GM18526 (cell line): ENCODE data around the gene LRRC34.

Source experiments
- POLR2A ChIP-seq: IDR thresholded peaks from 3 replicates; pipeline ENCODE4 v1.6.1; 2011; ENCODE audit not compliant: insufficient read length; ENCODE audit errors: extremely low read depth

Gene LRRC34

GRCh38 chr3:169758359-169758994 lies 54.2 kb downstream of the LRRC34 start:
- TF ChIP-seq POLR2A: no peak

GRCh38 chr3:169755488-169755887 lies 57.2 kb downstream of the LRRC34 start:
- TF ChIP-seq POLR2A: no peak

GRCh38 chr3:169754711-169755110 lies 58.0 kb downstream of the LRRC34 start:
- no peak for TF ChIP-seq POLR2A

DNA sequence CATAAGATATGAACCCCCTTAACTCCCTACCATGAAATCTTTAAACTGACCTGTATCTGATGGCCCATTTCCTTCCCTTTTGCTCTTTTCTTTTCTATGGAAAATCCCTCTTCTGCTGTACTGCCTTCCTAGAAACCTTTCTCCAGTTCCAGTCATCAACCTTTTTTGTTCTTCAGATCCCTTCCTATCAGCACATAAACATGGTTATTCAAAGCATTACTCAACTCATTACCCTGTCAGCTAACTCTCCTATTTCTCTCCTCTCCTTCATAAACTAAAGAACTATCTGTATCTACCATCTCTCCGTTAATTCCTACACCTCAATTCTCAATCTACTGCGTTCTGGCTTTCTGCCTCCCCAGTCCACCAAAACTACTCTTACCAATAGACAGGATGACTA lies 60.8 kb downstream of the LRRC34 start:
- no peak for TF ChIP-seq POLR2A

- no peak for TF ChIP-seq POLR2A
Measured at GRCh38 chr3:169750665-169751064, 62.0 kb downstream of the LRRC34 start.

DNA sequence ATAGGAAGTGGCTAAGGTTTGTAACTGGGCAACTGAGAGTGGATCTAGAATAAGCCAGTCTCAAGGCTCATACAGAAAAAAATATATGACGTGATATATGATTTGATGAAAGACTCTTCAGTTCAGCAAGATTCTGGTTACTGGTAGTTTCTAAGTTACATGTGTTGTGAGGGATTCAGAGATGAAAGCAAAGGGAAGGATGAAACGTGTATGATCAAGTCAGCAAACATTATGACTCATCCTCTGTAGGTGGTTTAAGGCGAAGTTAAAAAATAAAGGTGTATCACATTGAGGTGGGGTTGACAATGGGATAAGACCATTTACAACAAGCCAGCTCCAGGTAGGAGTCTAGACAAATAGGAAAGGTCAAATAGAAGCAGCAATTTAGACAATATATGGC lies 64.0 kb downstream of the LRRC34 start:
- TF ChIP-seq POLR2A: no peak

- TF ChIP-seq POLR2A: no peak
Measured at GRCh38 chr3:169746924-169747323, 65.8 kb downstream of the LRRC34 start.

- TF ChIP-seq POLR2A: no peak
Measured at GRCh38 chr3:169744366-169745054, 68.2 kb downstream of the LRRC34 start.
